Calu3 (cell line): ENCODE measurements around the gene DLGAP1. TPM values are rescaled to one million over a fixed set of nuclear protein-coding genes. Genes with fewer than 3 reads are reported as not detected.

ENCODE experiments used
- BruUV-seq: library from RNA; stranded (reverse); fragments of 400-500 nt; replicated peaks from 2 replicates; lab custom pipeline; 2021; lab: Mats Ljungman, UMichigan
- CTCF ChIA-PET: fragments of 300-600 bp; sonication (Branson Sonifier 250); formaldehyde crosslinking; loops from one replicate; lab custom pipeline; 2022; ENCODE audit warnings: antibody characterized with exemption; lab: Charles Lee
- DNase-seq: peaks from one replicate; pipeline ENCODE4 v3.0.0; 2022
- H3K27ac Mint-ChIP-seq: one replicate; pipeline ENCODE4 v1.8.0; 2022; ENCODE audit warnings: mixed read lengths; ENCODE audit not compliant: unreplicated experiment
- H3K27me3 Mint-ChIP-seq: one replicate; pipeline ENCODE4 v1.8.0; 2022; ENCODE audit warnings: mixed read lengths; ENCODE audit not compliant: unreplicated experiment
- H3K36me3 Mint-ChIP-seq: one replicate; pipeline ENCODE4 v1.8.0; 2022; ENCODE audit warnings: mild to moderate bottlenecking, moderate library complexity, mixed read lengths; ENCODE audit not compliant: insufficient read depth, unreplicated experiment
- H3K4me1 Mint-ChIP-seq: one replicate; pipeline ENCODE4 v1.8.0; 2022; ENCODE audit warnings: mild to moderate bottlenecking, low read depth, mixed read lengths; ENCODE audit not compliant: unreplicated experiment
- H3K4me3 Mint-ChIP-seq: one replicate; pipeline ENCODE4 v1.8.0; 2022; ENCODE audit warnings: mild to moderate bottlenecking, low read depth, moderate library complexity, mixed read lengths; ENCODE audit not compliant: unreplicated experiment
- H3K9me3 Mint-ChIP-seq: one replicate; pipeline ENCODE4 v1.8.0; 2022; ENCODE audit warnings: low read depth, mixed read lengths; ENCODE audit not compliant: unreplicated experiment
- CTCF ChIP-seq: fragments of 200-600 bp; IDR thresholded peaks from one replicate; pipeline ENCODE4 v1.8.0; 2022; ENCODE audit warnings: antibody characterized with exemption; ENCODE audit not compliant: unreplicated experiment
- intact Hi-C: fragments of 100-400 bp; cut with micrococcal nuclease; formaldehyde crosslinking; loops from one replicate; pipeline ENCODE4 v1.10.0; 2022; ENCODE audit not compliant: unreplicated experiment
- total RNA-seq: library from RNA; stranded (reverse); gene quantifications from 2 replicates; pipeline ENCODE4 v1.2.3, GENCODE V29; 2022

DLGAP1 gene
- total RNA-seq, 1 experiment from 2014 or later = 9.0 TPM

- TF ChIP-seq CTCF = no peak
- intact Hi-C loops = loop anchor here (5.0 kb wide), 2 partner anchors 34 to 49 kb away; no protein-coding TSS in a partner anchor
- peaks cover 6% of the 10 kb centered on the region for H3K36me3 Mint-ChIP-seq
- BruUV-seq = no TSS peak
- no peak overlapping the region for H3K4me3 Mint-ChIP-seq
- no peaks in the 10 kb centered on the region for H3K27me3 Mint-ChIP-seq
- DNase-seq = no peak
- peaks cover 48% of the 10 kb centered on the region for H3K4me1 Mint-ChIP-seq
- CTCF ChIA-PET = interaction anchor here (0.5 to 1.3 kb wide), 3 partner anchors 48 to 272 kb away, joined by 3 to 4 read pairs (median 3); no protein-coding TSS in a partner anchor
- peak overlapping the region; percentile 61 for H3K27ac Mint-ChIP-seq
- no peaks in the 10 kb centered on the region for H3K9me3 Mint-ChIP-seq
These were observed 731.6 kb downstream of the DLGAP1 start for GRCh38 chr18:3723554-3723953.

GRCh38 chr18:3722649-3723433 lies 732.3 kb downstream of the DLGAP1 start:
- H3K4me3 Mint-ChIP-seq = peak overlapping the region; percentile 44
- H3K27ac Mint-ChIP-seq = peak overlapping the region; percentile 64
- H3K27me3 Mint-ChIP-seq = no peaks in the 10 kb centered on the region
- intact Hi-C loops = loop anchor here (5.0 kb wide), 2 partner anchors 34 to 49 kb away; no protein-coding TSS in a partner anchor
- no peaks in the 10 kb centered on the region for H3K9me3 Mint-ChIP-seq
- CTCF ChIA-PET = interaction anchor here (0.5 to 2.0 kb wide), 4 partner anchors 12 to 272 kb away, joined by 3 to 6 read pairs (median 4); no protein-coding TSS in a partner anchor
- peaks cover 48% of the 10 kb centered on the region for H3K4me1 Mint-ChIP-seq
- peaks cover 6% of the 10 kb centered on the region for H3K36me3 Mint-ChIP-seq
- no peak for DNase-seq
- no TSS peak for BruUV-seq
- TF ChIP-seq CTCF = no peak

GRCh38 chr18:3721771-3722648 lies 733.1 kb downstream of the DLGAP1 start:
- intact Hi-C loops = loop anchor here (5.0 kb wide), 2 partner anchors 35 to 50 kb away; no protein-coding TSS in a partner anchor
- Mint-ChIP-seq H3K27me3 (no peaks in the 10 kb centered on the region), H3K4me1 (peaks cover 48% of the 10 kb centered on the region), H3K36me3 (peaks cover 6% of the 10 kb centered on the region), H3K9me3 (no peaks in the 10 kb centered on the region), H3K4me3 (peak overlapping the region; percentile 44), H3K27ac (peak overlapping the region; percentile 64)
- TF ChIP-seq CTCF = no peak
- no peak for DNase-seq
- CTCF ChIA-PET = interaction anchor here (1.3 to 2.0 kb wide), 2 partner anchors 11 to 49 kb away, joined by 4 to 6 read pairs; no protein-coding TSS in a partner anchor
- no TSS peak for BruUV-seq
